MV-4-11 (cell line): ENCODE measurements around the gene TLX2.

Experiments
- DNase-seq: peaks from one replicate; lab custom pipeline; 2025; lab: John Stamatoyannopoulos, UW

The TLX2 gene

DNA sequence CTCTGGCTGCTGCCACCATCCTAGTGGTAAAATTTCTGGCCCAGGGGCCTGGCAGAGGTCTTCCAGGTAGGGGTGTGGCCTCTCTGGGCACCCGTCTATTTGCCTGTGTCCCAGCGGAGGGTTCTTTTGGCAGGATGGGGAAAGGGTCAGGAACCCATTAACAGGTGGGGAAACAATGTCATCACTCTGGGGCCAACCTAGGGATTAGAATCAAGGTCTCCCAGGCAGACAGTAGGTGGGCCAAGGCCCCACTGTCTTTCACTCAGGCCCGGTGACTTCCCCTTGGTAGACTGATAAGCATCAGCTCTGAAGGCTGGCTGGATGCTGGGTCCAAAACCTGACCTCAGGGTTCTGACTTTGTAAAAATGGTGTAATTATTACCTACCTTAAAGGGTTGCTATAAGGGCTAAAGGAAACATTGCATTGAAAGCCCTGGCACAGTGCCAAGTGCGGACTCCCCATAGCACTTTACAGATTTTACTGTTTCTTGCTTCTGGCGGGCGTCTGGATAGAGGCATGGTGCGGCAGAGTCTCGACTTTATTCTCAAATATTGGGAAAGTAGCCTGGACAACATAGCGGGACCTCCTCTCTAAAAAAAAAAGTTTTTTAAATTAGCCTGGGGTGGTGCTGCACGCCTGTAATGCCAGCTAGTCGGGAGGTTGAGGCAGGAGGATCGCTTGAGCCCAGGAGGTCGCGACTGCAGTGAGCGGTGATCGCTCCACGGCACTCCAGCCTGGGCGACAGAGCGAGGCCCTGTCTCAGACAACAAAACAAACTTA lies 17.1 kb upstream of the TLX2 start:
- DNase-seq, result no peak

GRCh38 chr2:74497777-74498499 lies 16.3 kb upstream of the TLX2 start:
- no peak for DNase-seq

GRCh38 chr2:74498500-74499266 lies 15.6 kb upstream of the TLX2 start:
- peak; percentile 54 for DNase-seq

DNA sequence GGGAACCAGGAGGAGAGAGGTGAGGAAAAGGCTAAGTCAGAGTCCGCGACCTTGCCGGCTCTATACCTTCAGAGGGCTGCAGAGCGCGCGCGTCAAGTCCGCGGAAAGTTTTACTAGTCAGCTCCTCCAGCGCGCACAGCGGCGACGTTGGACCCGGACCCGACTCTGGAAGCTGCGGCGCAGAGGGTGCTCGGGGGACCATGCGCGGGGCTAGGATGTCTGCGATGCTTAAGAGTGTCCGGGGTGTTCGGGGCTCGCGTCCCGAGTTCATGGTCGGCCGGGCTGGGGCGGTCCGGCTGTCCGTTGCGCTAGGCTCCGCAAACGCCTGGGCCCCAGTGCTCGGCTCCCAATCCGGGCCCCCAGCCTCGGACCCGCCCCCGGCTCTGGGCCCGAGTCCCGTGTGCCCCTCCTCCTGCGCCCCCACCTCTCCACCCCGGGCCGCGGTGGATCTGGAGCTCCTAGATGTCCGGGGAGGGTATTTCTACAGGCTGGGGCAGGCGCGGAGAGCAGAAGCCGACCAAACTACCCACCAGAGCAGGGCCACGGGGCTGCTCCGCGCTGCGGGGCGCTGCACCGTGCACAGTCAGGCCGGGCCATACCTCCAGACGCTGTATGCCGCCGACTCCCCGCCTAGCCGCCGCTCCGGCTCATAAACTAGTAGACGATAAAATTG lies 14.8 kb upstream of the TLX2 start, which contains the start of gene LBX2:
TSS of gene LBX2 (minus strand) at position 337 of the 673 bp plus-strand sequence. CDS start at position 271, 66 bp downstream.
- DNase-seq, result no peak

DNA sequence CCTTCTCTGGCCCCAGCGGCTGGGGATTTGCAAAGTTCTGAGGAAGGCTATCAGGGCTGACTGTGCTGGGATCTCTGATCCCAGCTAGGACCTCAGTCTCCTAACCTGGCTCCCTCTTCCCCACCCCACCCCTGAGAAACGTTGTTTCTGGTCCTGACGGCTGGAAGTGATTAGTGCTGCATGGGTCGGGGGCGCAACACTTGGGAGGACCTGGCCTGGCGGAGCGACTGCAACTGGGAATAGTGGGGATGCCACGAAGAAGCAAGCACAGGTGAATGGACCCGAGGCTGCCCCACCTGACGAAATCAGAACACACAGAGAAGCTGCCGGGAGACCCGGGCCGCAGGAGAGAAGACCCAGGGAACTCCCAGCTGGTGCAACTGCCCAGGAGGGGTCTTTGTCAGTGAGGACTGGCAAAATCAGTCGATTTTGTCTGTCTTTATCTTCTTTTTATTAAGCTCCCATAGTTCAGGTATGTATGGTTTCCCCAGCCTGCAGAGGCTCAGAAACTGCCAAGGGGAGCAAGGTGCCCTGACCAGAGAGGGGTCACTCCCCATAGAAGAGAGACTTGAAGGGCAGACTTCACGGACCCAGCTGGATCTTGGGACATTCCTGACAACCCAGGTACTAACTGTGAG lies 14.2 kb upstream of the TLX2 start:
- no peak for DNase-seq

DNA sequence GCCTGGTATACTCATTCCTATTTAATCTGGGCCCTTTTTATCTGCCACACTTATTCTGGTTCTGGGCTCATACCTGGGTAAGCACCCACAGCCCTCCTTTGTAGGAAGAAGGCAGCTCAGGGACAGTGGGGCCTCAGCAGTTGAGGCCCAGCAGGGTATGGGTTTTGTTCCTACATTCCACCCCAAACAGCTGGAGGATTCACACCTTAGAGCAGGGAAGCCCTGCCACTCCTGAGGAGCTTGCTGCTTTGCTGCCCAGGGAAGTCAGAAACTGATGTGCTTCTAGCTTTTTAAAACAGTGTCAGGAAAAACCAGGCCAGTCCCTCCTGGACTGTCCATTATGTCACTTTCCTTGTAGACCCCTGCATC lies 13.7 kb upstream of the TLX2 start:
- DNase-seq, result no peak

DNA sequence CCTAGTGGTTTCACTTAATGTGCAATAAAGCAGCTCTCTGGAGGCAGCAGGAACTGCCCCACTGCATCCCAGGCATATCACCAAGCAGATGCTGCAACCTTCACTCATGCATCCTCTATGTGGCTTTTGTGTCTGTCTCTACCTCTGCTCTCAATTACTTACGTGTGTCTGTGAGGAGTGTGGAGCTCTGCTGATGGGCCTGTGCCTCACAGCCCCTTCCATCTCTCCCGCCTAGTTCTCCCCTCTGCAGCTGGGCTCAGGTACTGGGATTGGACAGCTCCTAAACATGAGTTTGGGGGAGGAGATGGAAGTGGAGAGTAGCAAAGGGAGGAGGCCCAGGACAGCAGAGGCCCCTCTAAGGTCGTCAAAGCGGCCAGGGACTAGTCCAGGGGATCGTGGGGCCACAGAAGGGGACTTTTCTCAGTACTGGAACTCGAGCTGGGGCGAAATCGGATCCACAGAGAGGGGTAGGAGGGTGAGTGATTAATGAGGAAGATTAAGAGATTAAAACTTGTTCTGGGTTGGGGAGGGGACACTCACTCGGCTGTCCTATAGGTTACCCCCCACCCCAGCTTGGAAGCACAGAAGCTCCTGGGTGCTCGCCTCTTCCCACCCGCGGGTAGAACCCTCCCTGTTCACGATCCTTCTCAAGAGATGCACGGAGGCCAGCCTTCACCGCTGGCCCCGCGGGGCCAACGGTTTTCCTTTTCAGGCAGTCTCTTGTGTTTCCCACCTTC lies 12.7 kb upstream of the TLX2 start:
- DNase-seq, result no peak

- DNase-seq, result no peak
Observed at GRCh38 chr2:74502147-74502719, 12.0 kb upstream of the TLX2 start.

- peak; percentile 69 for DNase-seq
Observed at GRCh38 chr2:74502720-74503505, 11.3 kb upstream of the TLX2 start.

- no peak for DNase-seq
Observed at GRCh38 chr2:74503506-74504475, 10.5 kb upstream of the TLX2 start.

GRCh38 chr2:74504591-74504990 lies 9.7 kb upstream of the TLX2 start:
- DNase-seq, result no peak

GRCh38 chr2:74505448-74506246 lies 8.6 kb upstream of the TLX2 start:
- no peak for DNase-seq

DNA sequence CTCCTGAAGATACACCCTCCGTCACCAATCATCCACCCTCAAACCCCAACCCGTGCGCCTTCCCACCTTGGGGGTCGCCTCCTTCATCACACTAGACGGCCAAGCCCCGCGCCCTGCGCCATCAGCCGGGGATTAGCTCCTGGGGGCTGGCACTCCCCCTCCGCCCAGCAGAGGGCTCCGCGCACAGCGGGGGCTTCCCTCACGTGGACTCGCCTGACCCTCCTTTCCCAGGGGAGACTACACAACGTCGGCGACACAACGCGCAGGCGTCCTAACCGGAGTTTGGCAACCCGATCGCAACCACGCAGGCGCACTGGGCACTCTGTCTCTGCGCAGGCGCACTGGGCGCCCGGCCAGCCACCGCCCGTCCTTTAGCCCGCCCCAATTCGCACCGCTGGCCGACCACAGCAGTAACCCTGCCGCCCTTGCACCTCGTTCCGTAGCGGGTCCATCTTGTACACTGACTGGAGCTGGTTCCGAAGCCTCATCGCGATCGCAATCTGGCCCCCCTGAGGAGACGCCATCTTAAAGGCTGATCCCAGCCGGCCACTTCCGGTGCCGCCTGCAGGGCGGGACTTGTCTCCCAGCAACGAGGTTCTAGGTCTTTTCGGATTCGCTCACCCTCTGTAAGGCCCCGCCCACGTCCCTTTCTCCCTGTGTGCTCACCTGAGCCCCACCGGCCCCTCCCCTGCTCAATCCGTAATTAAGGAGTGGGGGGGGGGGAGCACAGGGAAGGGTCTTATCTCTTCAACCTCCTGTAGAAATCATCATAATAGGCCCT lies 6.9 kb upstream of the TLX2 start, which contains the start of gene PCGF1:
TSS of gene PCGF1 (minus strand) at position 551 of the 781 bp plus-strand sequence. CDS start at position 524, 27 bp downstream.
- DNase-seq, result peak; percentile 96

- no peak for DNase-seq
Observed at GRCh38 chr2:74507926-74508520, 6.2 kb upstream of the TLX2 start.

- DNase-seq, result no peak
Observed at GRCh38 chr2:74510272-74510671, 4.0 kb upstream of the TLX2 start.
